Peyer's patch (tissue), 4 donors: ENCODE measurements around the gene MCRIP1.

Source experiments
- CTCF ChIP-seq, 6 experiments: fragments of 450-650 bp in 4 of 6; fragments of 200-600 bp in 2 of 6; sonication (generic) in 1 of 6; IDR thresholded peaks; one replicate each; pipeline ENCODE4 v1.5.1; 2017 to 2019; ENCODE audit warnings: antibody characterized with exemption in 6 of 6, mild to moderate bottlenecking in 3 of 6, moderate library complexity in 1 of 6
- POLR2A ChIP-seq, 2 donors: fragments of 450-650 bp; IDR thresholded peaks; one replicate each; pipeline ENCODE4 v1.5.1; 2017; ENCODE audit warnings: antibody characterized with exemption in 2 of 2, mild to moderate bottlenecking in 2 of 2, moderate library complexity in 2 of 2

- no peak for TF ChIP-seq CTCF (IDR thresholded peaks at IDR 0.05)
- no peak for TF ChIP-seq POLR2A (IDR thresholded peaks at IDR 0.05)
Measured at GRCh38 chr17:81794509-81794908, 38.6 kb downstream of the MCRIP1 start.
